HG02763 (cell line): ENCODE results near the gene MKI67.

Experiments
- ATAC-seq: cut with Tn5 transposase; IDR thresholded peaks from one replicate; pipeline ENCODE4 v1.9.1; 2021; ENCODE audit warnings: mild to moderate bottlenecking, moderate library complexity; ENCODE audit not compliant: unreplicated experiment

The MKI67 gene

GRCh38 chr10:128055061-128055868 lies 71.0 kb downstream of the MKI67 start:
- no peak for ATAC-seq

- ATAC-seq, result no peak
These were observed 71.9 kb downstream of the MKI67 start for GRCh38 chr10:128054163-128054970.

GRCh38 chr10:128053356-128053755 lies 72.9 kb downstream of the MKI67 start:
- ATAC-seq, result no peak

GRCh38 chr10:128052696-128053095 lies 73.5 kb downstream of the MKI67 start:
- ATAC-seq, result no peak

- ATAC-seq, result no peak
These were observed 74.7 kb downstream of the MKI67 start for GRCh38 chr10:128051548-128051947.

GRCh38 chr10:128050936-128051335 lies 75.3 kb downstream of the MKI67 start:
- no peak for ATAC-seq

GRCh38 chr10:128050121-128050516 lies 76.1 kb downstream of the MKI67 start:
- no peak for ATAC-seq

GRCh38 chr10:128049226-128050120 lies 76.8 kb downstream of the MKI67 start:
- no peak for ATAC-seq

GRCh38 chr10:128048819-128049210 lies 77.4 kb downstream of the MKI67 start:
- no peak for ATAC-seq

- no peak for ATAC-seq
These were observed 78.0 kb downstream of the MKI67 start for GRCh38 chr10:128047991-128048818.

GRCh38 chr10:128047351-128047750 lies 78.9 kb downstream of the MKI67 start:
- peak; percentile 100 for ATAC-seq

- no peak for ATAC-seq
These were observed 79.3 kb downstream of the MKI67 start for GRCh38 chr10:128046953-128047290.
